ENCODE data around the gene LYPD6. TPM values are rescaled to one million over a fixed set of nuclear protein-coding genes. Genes with fewer than 3 reads are reported as not detected.
A peak's percentile ranks its signal among the peaks of the same experiment; 100 is the strongest.

The LYPD6 gene, protein sequence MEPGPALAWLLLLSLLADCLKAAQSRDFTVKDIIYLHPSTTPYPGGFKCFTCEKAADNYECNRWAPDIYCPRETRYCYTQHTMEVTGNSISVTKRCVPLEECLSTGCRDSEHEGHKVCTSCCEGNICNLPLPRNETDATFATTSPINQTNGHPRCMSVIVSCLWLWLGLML
- total RNA-seq (under 1 TPM; 0.28 to 0.57 (median 0.51) TPM), polyA plus RNA-seq (0.48 TPM)
- long read RNA-seq, donor 1, full-length matches to known transcripts, result 2 of 2 reads
- long read RNA-seq, donor 1, partial matches to known transcripts, result 0 of 2 reads
- long read RNA-seq, donor 1, other reads (novel, unspliced or antisense), result 0 of 2 reads
- long read RNA-seq, donor 2, full-length matches to known transcripts, result 2 of 2 reads
- long read RNA-seq, donor 2, partial matches to known transcripts, result 0 of 2 reads
- long read RNA-seq, donor 2, other reads (novel, unspliced or antisense), result 0 of 2 reads
- long read RNA-seq, donor 3, partial matches to known transcripts, result 0 of 1 reads
- long read RNA-seq, donor 3, other reads (novel, unspliced or antisense), result 1 of 1 reads
- long read RNA-seq, donor 4, full-length matches to known transcripts, result 3 of 3 reads
- long read RNA-seq, donor 4, partial matches to known transcripts, result 0 of 3 reads
- long read RNA-seq, donor 4, other reads (novel, unspliced or antisense), result 0 of 3 reads

DNA sequence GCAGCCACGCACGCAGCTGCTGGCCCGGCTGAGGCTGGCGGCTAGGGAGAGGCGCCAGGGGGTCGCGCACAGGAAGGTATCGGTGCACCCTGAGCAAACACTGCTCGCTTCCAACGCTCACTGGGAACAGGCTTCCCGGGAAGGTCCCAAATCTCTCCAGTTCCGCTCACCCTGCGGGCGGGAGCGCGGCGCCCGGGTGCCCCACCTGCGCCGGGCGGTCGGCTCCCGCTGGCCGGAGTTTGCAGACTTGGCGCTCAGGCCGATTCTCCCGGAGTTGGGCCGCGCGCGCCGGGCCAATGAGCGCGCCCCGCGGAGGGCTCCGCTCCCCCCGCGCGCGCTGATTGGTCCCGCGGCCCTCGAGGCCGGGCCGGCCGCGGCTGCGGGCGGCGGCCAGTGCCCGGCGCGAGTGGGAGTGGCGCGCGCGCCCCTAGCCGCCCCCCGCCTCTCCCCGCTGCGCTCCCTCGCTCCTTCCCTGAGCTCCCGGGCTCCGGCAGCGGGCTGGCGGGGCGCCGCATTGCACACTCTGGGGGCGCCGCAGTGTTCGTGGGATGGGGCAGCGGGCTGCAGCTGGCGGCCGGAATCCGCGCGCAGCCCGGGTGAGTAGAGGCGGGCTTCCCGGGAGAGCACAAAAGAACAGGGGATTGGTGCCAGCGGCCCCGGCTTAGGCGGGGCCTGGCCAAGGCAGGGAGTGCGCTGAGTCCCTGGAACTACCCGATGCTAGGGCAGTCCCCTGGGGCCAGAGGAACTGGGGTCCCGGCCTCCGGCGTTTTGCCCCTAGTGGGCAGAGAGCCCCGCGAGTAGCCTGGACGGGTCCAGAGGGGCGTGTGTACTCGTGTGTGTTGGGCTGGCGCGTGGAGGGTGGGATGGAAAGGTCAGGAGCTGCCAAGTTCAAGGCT, at the start of gene LYPD6:
LYPD6 (plus strand) TSS at position 461 of the 896 bp plus-strand sequence. CDS start 107,122 bp downstream, outside the sequence.
- peak within 1 kb of the TSS; percentile 77 for H3K4me3 ChIP-seq (ENCODE audit: low read length)
- no peak within 1 kb of the TSS for H3K27ac ChIP-seq (ENCODE audit: low read length)
- ATAC-seq (peak; percentile 99), DNase-seq (peak; percentile 76 to 90 (median 89))
- intact Hi-C loops (cut with DNase I), result no loop called here
- no peaks in the 10 kb centered on the region for H3K9me3 ChIP-seq (ENCODE audit: control insufficient read depth, low read length)
- WGBS, result under 1% methylated on average over 96 of the region's 96 CpGs
- H3K27me3 ChIP-seq (ENCODE audit: control insufficient read depth, insufficient read depth), result no peaks in the 10 kb centered on the region
- H3K4me1 ChIP-seq (ENCODE audit: control insufficient read depth, insufficient read depth, low read length), result no peaks in the 10 kb centered on the region

DNA sequence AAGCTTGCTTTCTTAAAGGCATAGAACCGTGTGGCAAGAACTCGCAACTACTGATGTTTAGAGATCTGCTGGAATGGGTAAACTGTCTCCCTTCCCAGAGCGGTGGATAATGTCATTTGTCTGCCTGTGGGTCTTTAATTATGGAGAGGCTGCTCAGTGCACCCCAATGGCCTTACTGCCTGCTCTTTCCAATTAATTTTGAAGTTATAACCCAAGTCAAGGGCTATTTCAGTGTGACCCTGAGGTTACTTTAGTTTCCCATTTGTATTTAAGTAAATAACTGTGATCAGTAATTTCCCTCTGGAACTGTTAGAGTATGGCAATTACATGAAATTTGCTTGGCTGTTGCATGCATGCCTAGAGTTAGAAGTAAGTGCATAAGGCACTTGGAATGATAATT, 48.9 kb upstream of the LYPD6 start:
- 83% methylated on average over 3 of the region's 3 CpGs for WGBS
- ATAC-seq, result no peak

DNA sequence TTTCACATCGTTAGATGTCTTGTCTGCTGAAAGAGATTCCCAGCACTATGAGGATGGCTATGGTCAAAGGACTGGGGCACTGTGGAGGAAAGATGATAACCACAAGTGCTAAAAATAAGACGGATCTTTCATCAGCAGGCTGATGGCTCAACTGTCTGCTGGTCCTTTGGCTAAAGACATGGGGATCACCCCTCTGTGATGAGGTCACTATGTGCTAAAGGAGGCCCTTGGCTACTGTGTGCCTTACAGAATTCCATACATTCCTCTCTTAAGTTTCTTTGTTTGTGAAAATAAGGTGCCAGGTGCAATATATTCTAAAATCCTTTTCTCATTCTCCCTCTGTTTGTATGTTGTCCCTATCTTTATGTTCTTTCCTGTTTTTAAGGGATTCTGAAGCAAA, 39.7 kb upstream of the LYPD6 start:
- ATAC-seq, result no peak
- Histone ChIP-seq H3K9me3 (ENCODE audit: control insufficient read depth, low read length) (no peaks in the 10 kb centered on the region), H3K27me3 (ENCODE audit: control insufficient read depth, insufficient read depth) (no peaks in the 10 kb centered on the region), H3K4me1 (ENCODE audit: control insufficient read depth, insufficient read depth, low read length) (no peaks in the 10 kb centered on the region), H3K27ac (ENCODE audit: low read length) (no peak overlapping the region), H3K4me3 (ENCODE audit: low read length) (no peak overlapping the region)
- 55% methylated on average over 2 of the region's 2 CpGs for WGBS
- intact Hi-C loops (cut with DNase I), result no loop called here
- DNase-seq, result no peak

More for the DNA sequence above, 48.9 kb upstream of the LYPD6 start:
- Histone ChIP-seq H3K9me3 (ENCODE audit: control insufficient read depth, low read length) (no peaks in the 10 kb centered on the region), H3K4me1 (ENCODE audit: control insufficient read depth, insufficient read depth, low read length) (no peaks in the 10 kb centered on the region), H3K27me3 (ENCODE audit: control insufficient read depth, insufficient read depth) (no peaks in the 10 kb centered on the region), H3K27ac (ENCODE audit: low read length) (no peak overlapping the region), H3K4me3 (ENCODE audit: low read length) (no peak overlapping the region)
- DNase-seq, result no peak
- intact Hi-C loops (cut with DNase I), result no loop called here

DNA sequence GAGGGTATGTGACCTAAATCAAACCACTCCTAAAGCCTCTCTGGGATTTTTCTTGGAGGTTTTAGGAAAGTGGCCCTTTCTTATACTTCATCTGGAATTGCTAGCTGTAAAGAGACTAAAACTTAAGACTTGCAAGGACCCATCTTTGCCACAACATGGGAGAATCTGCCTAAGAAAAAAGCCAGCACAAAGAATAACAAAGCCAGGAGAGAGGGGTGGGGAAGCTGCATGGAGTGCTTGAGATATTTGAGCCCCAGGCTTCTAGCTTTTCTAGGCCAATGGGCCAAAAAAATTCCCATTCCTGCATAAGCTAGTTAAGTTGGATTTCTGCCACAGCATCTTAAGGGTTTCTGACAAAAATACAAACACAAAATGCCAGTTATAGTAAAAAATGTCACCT, 38.5 kb upstream of the LYPD6 start:
- no peaks in the 10 kb centered on the region for H3K9me3 ChIP-seq (ENCODE audit: control insufficient read depth, low read length)
- intact Hi-C loops (cut with DNase I), result no loop called here

DNA sequence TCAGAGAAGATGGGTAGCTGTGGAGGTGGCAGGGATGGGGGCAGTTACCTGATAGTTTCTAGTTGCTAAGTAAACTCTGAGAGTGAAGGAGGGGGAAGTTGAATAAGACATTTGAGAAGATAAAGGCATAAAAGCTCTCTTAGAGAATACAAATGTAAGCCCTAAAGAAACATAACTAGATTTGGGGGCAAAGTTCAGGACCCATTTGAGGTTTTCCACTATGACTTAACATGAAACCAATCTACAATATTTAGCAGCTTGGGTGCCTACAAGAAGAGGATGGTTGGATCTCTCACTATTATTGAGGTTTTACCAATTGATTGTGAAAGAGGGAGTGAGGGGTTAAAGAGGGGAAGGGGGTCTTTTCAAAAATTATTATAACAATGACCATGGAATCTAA, 34.4 kb upstream of the LYPD6 start:
- H3K4me1 ChIP-seq (ENCODE audit: control insufficient read depth, insufficient read depth, low read length), result no peaks in the 10 kb centered on the region
- H3K27ac ChIP-seq (ENCODE audit: low read length), result no peak overlapping the region
- H3K27me3 ChIP-seq (ENCODE audit: control insufficient read depth, insufficient read depth), result no peaks in the 10 kb centered on the region
- ATAC-seq (no peak), DNase-seq (no peak)
- no peak overlapping the region for H3K4me3 ChIP-seq (ENCODE audit: low read length)
- intact Hi-C loops (cut with DNase I), result no loop called here
- H3K9me3 ChIP-seq (ENCODE audit: control insufficient read depth, low read length), result no peaks in the 10 kb centered on the region

More for the DNA sequence above, 38.5 kb upstream of the LYPD6 start:
- H3K4me3 ChIP-seq (ENCODE audit: low read length), result no peak overlapping the region
- no peak for DNase-seq
- no peaks in the 10 kb centered on the region for H3K4me1 ChIP-seq (ENCODE audit: control insufficient read depth, insufficient read depth, low read length)
- no peaks in the 10 kb centered on the region for H3K27me3 ChIP-seq (ENCODE audit: control insufficient read depth, insufficient read depth)
- ATAC-seq, result no peak
- H3K27ac ChIP-seq (ENCODE audit: low read length), result no peak overlapping the region

DNA sequence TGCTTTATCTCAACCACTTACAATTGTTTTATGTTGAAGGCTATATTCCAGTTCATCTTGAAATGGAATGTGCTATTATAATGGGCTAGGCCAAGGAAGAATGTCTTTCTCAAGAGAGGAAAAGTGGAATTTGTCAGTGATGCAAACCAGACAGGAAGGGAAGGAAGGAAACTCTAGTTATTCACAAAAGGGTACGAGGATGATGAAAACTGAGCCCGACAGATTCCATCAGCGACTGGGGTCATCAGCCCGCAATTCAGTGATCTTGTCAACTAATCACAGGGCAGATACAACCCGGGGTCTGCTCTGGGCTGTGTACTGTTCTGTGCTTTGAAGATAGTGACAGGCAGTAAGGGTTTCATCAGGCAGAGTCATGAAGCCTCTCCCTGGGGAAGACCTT, 23.4 kb upstream of the LYPD6 start:
- Histone ChIP-seq H3K4me1 (ENCODE audit: control insufficient read depth, insufficient read depth, low read length) (no peaks in the 10 kb centered on the region), H3K9me3 (ENCODE audit: control insufficient read depth, low read length) (no peaks in the 10 kb centered on the region), H3K4me3 (ENCODE audit: low read length) (no peak overlapping the region), H3K27ac (ENCODE audit: low read length) (no peak overlapping the region), H3K27me3 (ENCODE audit: control insufficient read depth, insufficient read depth) (peaks cover 2% of the 10 kb centered on the region)
- WGBS, result 26% methylated on average over 5 of the region's 5 CpGs
- ATAC-seq (no peak), DNase-seq (no peak)
- intact Hi-C loops (cut with DNase I), result no loop called here

DNA sequence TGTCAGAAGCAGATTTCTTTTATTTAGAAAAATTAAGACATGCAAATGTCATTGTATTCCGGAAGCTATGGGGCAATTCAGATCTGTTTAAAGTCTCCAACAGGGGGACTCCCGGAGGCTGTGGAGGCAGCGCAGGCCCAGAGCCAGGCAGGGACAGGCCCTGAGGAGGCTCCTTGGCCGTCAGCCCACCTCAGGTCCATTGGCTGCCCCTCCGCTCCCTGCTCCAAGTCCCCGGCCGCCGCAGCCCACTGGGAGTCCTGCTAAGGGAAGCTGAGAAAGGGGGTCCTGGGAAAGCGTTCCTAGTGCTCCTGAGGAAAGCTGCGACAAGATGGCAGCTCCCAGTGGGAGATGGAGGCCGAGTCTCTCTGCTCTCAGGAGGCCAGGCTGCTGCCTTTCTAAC, 20.0 kb upstream of the LYPD6 start:
- intact Hi-C loops (cut with DNase I), result loop anchor here in 3 of 4 donors (5.0 to 10.0 kb wide), 3 partner anchors 286 to 296 kb away; no protein-coding TSS in a partner anchor
- Histone ChIP-seq H3K4me1 (ENCODE audit: control insufficient read depth, insufficient read depth, low read length) (no peaks in the 10 kb centered on the region), H3K27ac (ENCODE audit: low read length) (no peak overlapping the region), H3K27me3 (ENCODE audit: control insufficient read depth, insufficient read depth) (peaks cover 2% of the 10 kb centered on the region), H3K4me3 (ENCODE audit: low read length) (no peak overlapping the region), H3K9me3 (ENCODE audit: control insufficient read depth, low read length) (no peaks in the 10 kb centered on the region)
- ATAC-seq (no peak), DNase-seq (no peak)
- 85% methylated on average over 11 of the region's 11 CpGs for WGBS

DNA sequence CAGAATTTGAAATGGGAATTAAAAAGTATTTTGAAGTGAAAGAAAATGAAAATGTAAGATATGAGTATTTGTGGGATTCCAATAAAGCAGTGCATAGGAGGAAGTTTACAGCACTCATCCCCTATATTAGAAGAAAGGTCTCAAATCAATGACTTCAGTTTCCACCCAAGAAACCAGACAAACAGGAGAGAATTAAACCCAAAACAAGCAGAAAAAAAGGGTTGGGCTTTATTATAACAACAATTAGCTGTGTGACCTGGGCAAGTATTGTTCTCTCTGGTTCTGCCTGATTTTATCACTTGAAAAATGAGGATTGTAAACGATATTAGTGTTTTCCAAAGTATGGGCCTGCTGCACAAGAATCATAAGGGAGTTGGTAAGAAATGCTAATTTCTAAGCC, 18.3 kb upstream of the LYPD6 start:
- intact Hi-C loops (cut with DNase I), result loop anchor here in 3 of 4 donors (5.0 to 10.0 kb wide), 3 partner anchors 287 to 297 kb away; no protein-coding TSS in a partner anchor
- 54% methylated on average over 1 of the region's 1 CpG for WGBS
- Histone ChIP-seq H3K4me3 (ENCODE audit: low read length) (no peak overlapping the region), H3K27me3 (ENCODE audit: control insufficient read depth, insufficient read depth) (no peaks in the 10 kb centered on the region), H3K4me1 (ENCODE audit: control insufficient read depth, insufficient read depth, low read length) (no peaks in the 10 kb centered on the region), H3K27ac (ENCODE audit: low read length) (no peak overlapping the region), H3K9me3 (ENCODE audit: control insufficient read depth, low read length) (no peaks in the 10 kb centered on the region)
- ATAC-seq (no peak), DNase-seq (no peak)

DNA sequence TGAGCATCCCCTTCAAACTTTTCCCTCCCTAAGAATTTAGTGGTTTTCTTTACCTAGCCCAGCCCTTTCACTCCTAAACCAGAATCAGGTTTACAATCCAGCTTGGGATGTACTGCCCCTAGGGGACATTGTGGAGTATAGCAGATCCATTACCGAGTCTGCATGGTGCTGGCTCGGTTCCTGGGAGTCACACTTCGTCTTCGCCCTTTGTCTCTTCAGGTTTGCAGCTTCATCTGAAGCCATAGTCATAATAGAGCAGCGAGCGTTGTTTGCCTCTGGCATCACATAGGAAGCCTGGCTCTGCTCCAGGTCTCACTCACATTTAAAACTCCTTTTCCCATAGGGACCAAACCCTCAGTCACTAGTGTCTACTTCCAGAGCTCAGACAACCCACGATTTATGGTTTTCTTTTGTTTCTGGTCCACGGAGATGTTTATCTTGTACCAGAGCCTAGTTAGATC, 16.8 kb upstream of the LYPD6 start:
- Histone ChIP-seq H3K4me3 (ENCODE audit: low read length) (no peak overlapping the region), H3K27me3 (ENCODE audit: control insufficient read depth, insufficient read depth) (no peaks in the 10 kb centered on the region), H3K9me3 (ENCODE audit: control insufficient read depth, low read length) (no peaks in the 10 kb centered on the region), H3K4me1 (ENCODE audit: control insufficient read depth, insufficient read depth, low read length) (no peaks in the 10 kb centered on the region), H3K27ac (ENCODE audit: low read length) (no peak overlapping the region)
- intact Hi-C loops (cut with DNase I), result loop anchor here in 3 of 4 donors (5.0 to 10.0 kb wide), 3 partner anchors 289 to 299 kb away; no protein-coding TSS in a partner anchor
- WGBS, result 6% methylated on average over 8 of the region's 8 CpGs
- DNase-seq (peak in 2 of 3 donors; percentile 18 to 45), ATAC-seq (peak; percentile 64 to 69)

DNA sequence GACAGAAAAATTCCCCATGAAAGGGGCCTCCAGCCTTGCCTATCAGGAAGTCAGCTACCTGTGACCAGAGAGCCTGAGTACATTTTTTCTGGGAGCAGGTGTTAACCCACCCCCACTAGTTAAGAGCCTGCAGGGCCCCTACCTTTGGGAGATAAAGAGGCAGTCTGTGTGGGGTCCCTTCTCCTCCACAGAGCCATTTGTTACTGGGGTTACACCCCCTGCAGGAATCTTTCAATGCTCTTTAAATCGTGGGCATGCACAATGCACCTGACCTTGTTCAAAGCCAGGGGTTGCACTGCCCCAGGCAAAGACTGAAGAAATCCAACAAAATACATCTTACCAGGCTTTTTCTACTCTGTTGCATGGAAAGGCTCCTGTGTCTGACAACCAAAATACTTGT, 15.7 kb upstream of the LYPD6 start:
- intact Hi-C loops (cut with DNase I), result loop anchor here in 3 of 4 donors (5.0 to 10.0 kb wide), 3 partner anchors 290 to 300 kb away; no protein-coding TSS in a partner anchor
- no peak for ATAC-seq
- WGBS, result 37% methylated on average over 1 of the region's 1 CpG

More for the DNA sequence above, 15.7 kb upstream of the LYPD6 start:
- Histone ChIP-seq H3K9me3 (ENCODE audit: control insufficient read depth, low read length) (no peaks in the 10 kb centered on the region), H3K4me1 (ENCODE audit: control insufficient read depth, insufficient read depth, low read length) (no peaks in the 10 kb centered on the region), H3K27me3 (ENCODE audit: control insufficient read depth, insufficient read depth) (no peaks in the 10 kb centered on the region), H3K4me3 (ENCODE audit: low read length) (no peak overlapping the region), H3K27ac (ENCODE audit: low read length) (no peak overlapping the region)
- DNase-seq, result no peak
